Measurements from ENCODE around the gene KRT13. TPM values are rescaled to one million over a fixed set of nuclear protein-coding genes. Genes with fewer than 3 reads are reported as not detected.

KRT13 gene
- total and polyA plus RNA-seq, 2 experiments from 2014 or later, result not detected

DNA sequence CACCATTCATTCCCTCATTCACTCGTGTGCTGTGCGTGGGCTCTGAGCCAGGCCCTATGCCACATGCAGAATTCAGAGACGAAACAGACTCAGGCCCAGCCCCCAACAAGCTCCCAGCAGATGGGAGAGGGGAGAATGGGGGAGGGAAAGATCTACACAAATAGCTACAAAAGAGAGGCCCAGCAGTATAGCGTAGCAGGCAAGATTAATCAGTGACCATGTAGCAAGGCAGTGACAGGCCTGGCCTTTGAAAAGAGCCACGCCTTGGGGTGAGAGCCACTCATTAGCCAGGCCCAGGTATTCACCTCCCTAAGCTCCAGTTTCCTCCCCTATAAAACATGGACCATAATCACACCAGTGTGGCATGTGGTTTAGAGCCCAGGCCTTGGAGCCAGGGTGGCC lies 39.1 kb upstream of the KRT13 start:
- peak overlapping the region; percentile 89 for H2AFZ ChIP-seq
- no peaks in the 10 kb centered on the region for H3K9me2 ChIP-seq (ENCODE audit: insufficient read depth)
- H3K79me2 ChIP-seq (replicated peaks; ENCODE audit: insufficient read depth), result no peaks in the 10 kb centered on the region
- H3K4me3 ChIP-seq, result no peak overlapping the region
- Mint-ChIP-seq H3K9me3 (peaks cover 7% of the 10 kb centered on the region), H3K4me3 (no peak overlapping the region), H3K27ac (peak overlapping the region; percentile 56; the same call in 1 of the 2 replicates), H3K4me1 (peaks cover 32% of the 10 kb centered on the region), H3K27me3 (ENCODE audit: insufficient read depth, low read depth, poor library complexity) (peaks cover 22% of the 10 kb centered on the region), H3K36me3 (ENCODE audit: low read depth) (no peaks in the 10 kb centered on the region)
- no peak overlapping the region for H3K27ac ChIP-seq (ENCODE audit: low read depth)
- no peaks in the 10 kb centered on the region for H4K20me1 ChIP-seq (replicated peaks; ENCODE audit: insufficient read depth)
- H3K4me2 ChIP-seq, result 0 out of 2 replicates have a peak overlapping the region, but pooled peaks have one; percentile 26
- ATAC-seq (no peak; the same call in 2 of the 3 replicates), DNase-seq (ENCODE audit: low spot score) (no peak)
- TF ChIP-seq JUNB (IDR thresholded peaks at IDR 0.05; ENCODE audit: unreplicated experiment) (no peak), NANOG (IDR thresholded peaks at IDR 0.05; ENCODE audit: borderline replicate concordance) (no peak), POLR2AphosphoS5 (IDR thresholded peaks at IDR 0.05; ENCODE audit: low read depth) (no peak), ZNF114 (CRISPR knock-in tag; IDR thresholded peaks at IDR 0.05) (no peak), EZH2 (IDR thresholded peaks at IDR 0.05; ENCODE audit: low read depth, unreplicated experiment) (no peak), CREB1 (CRISPR knock-in tag; IDR thresholded peaks at IDR 0.05; ENCODE audit: low read depth) (no peak), STAT1 (IDR thresholded peaks at IDR 0.05; ENCODE audit: unreplicated experiment) (no peak), ZNF331 (CRISPR knock-in tag; IDR thresholded peaks at IDR 0.05; ENCODE audit: low read depth) (no peak), EZH2phosphoT487 (IDR thresholded peaks at IDR 0.05; ENCODE audit: unreplicated experiment) (no peak)
- TF ChIP-seq, protein P1, sequence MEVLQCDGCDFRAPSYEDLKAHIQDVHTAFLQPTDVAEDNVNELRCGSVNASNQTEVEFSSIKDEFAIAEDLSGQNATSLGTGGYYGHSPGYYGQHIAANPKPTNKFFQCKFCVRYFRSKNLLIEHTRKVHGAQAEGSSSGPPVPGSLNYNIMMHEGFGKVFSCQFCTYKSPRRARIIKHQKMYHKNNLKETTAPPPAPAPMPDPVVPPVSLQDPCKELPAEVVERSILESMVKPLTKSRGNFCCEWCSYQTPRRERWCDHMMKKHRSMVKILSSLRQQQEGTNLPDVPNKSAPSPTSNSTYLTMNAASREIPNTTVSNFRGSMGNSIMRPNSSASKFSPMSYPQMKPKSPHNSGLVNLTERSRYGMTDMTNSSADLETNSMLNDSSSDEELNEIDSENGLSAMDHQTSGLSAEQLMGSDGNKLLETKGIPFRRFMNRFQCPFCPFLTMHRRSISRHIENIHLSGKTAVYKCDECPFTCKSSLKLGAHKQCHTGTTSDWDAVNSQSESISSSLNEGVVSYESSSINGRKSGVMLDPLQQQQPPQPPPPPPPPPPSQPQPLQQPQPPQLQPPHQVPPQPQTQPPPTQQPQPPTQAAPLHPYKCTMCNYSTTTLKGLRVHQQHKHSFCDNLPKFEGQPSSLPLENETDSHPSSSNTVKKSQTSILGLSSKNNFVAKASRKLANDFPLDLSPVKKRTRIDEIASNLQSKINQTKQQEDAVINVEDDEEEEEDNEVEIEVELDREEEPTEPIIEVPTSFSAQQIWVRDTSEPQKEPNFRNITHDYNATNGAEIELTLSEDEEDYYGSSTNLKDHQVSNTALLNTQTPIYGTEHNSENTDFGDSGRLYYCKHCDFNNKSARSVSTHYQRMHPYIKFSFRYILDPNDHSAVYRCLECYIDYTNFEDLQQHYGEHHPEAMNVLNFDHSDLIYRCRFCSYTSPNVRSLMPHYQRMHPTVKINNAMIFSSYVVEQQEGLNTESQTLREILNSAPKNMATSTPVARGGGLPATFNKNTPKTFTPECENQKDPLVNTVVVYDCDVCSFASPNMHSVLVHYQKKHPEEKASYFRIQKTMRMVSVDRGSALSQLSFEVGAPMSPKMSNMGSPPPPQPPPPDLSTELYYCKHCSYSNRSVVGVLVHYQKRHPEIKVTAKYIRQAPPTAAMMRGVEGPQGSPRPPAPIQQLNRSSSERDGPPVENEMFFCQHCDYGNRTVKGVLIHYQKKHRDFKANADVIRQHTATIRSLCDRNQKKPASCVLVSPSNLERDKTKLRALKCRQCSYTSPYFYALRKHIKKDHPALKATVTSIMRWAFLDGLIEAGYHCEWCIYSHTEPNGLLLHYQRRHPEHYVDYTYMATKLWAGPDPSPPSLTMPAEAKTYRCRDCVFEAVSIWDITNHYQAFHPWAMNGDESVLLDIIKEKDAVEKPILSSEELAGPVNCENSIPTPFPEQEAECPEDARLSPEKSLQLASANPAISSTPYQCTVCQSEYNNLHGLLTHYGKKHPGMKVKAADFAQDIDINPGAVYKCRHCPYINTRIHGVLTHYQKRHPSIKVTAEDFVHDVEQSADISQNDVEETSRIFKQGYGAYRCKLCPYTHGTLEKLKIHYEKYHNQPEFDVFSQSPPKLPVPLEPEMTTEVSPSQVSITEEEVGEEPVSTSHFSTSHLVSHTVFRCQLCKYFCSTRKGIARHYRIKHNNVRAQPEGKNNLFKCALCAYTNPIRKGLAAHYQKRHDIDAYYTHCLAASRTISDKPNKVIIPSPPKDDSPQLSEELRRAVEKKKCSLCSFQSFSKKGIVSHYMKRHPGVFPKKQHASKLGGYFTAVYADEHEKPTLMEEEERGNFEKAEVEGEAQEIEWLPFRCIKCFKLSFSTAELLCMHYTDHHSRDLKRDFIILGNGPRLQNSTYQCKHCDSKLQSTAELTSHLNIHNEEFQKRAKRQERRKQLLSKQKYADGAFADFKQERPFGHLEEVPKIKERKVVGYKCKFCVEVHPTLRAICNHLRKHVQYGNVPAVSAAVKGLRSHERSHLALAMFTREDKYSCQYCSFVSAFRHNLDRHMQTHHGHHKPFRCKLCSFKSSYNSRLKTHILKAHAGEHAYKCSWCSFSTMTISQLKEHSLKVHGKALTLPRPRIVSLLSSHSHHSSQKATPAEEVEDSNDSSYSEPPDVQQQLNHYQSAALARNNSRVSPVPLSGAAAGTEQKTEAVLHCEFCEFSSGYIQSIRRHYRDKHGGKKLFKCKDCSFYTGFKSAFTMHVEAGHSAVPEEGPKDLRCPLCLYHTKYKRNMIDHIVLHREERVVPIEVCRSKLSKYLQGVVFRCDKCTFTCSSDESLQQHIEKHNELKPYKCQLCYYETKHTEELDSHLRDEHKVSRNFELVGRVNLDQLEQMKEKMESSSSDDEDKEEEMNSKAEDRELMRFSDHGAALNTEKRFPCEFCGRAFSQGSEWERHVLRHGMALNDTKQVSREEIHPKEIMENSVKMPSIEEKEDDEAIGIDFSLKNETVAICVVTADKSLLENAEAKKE (CRISPR knock-in tag; IDR thresholded peaks at IDR 0.05), result no peak
- TF ChIP-seq, protein P2, sequence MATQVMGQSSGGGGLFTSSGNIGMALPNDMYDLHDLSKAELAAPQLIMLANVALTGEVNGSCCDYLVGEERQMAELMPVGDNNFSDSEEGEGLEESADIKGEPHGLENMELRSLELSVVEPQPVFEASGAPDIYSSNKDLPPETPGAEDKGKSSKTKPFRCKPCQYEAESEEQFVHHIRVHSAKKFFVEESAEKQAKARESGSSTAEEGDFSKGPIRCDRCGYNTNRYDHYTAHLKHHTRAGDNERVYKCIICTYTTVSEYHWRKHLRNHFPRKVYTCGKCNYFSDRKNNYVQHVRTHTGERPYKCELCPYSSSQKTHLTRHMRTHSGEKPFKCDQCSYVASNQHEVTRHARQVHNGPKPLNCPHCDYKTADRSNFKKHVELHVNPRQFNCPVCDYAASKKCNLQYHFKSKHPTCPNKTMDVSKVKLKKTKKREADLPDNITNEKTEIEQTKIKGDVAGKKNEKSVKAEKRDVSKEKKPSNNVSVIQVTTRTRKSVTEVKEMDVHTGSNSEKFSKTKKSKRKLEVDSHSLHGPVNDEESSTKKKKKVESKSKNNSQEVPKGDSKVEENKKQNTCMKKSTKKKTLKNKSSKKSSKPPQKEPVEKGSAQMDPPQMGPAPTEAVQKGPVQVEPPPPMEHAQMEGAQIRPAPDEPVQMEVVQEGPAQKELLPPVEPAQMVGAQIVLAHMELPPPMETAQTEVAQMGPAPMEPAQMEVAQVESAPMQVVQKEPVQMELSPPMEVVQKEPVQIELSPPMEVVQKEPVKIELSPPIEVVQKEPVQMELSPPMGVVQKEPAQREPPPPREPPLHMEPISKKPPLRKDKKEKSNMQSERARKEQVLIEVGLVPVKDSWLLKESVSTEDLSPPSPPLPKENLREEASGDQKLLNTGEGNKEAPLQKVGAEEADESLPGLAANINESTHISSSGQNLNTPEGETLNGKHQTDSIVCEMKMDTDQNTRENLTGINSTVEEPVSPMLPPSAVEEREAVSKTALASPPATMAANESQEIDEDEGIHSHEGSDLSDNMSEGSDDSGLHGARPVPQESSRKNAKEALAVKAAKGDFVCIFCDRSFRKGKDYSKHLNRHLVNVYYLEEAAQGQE (IDR thresholded peaks at IDR 0.05; ENCODE audit: unreplicated experiment), result no peak
- TF ChIP-seq, protein P3, sequence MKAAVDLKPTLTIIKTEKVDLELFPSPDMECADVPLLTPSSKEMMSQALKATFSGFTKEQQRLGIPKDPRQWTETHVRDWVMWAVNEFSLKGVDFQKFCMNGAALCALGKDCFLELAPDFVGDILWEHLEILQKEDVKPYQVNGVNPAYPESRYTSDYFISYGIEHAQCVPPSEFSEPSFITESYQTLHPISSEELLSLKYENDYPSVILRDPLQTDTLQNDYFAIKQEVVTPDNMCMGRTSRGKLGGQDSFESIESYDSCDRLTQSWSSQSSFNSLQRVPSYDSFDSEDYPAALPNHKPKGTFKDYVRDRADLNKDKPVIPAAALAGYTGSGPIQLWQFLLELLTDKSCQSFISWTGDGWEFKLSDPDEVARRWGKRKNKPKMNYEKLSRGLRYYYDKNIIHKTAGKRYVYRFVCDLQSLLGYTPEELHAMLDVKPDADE (IDR thresholded peaks at IDR 0.05), result no peak
- TF ChIP-seq, protein P4, sequence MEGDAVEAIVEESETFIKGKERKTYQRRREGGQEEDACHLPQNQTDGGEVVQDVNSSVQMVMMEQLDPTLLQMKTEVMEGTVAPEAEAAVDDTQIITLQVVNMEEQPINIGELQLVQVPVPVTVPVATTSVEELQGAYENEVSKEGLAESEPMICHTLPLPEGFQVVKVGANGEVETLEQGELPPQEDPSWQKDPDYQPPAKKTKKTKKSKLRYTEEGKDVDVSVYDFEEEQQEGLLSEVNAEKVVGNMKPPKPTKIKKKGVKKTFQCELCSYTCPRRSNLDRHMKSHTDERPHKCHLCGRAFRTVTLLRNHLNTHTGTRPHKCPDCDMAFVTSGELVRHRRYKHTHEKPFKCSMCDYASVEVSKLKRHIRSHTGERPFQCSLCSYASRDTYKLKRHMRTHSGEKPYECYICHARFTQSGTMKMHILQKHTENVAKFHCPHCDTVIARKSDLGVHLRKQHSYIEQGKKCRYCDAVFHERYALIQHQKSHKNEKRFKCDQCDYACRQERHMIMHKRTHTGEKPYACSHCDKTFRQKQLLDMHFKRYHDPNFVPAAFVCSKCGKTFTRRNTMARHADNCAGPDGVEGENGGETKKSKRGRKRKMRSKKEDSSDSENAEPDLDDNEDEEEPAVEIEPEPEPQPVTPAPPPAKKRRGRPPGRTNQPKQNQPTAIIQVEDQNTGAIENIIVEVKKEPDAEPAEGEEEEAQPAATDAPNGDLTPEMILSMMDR (conservative IDR thresholded peaks at IDR 0.05; ENCODE audit: low read depth in 2 of 2), result no peak
- no peaks in the 10 kb centered on the region for H3F3A ChIP-seq (replicated peaks; ENCODE audit: low read depth)
- no peaks in the 10 kb centered on the region for H3K27me3 ChIP-seq (ENCODE audit: insufficient read depth)
- peaks cover 16% of the 10 kb centered on the region for H3K4me1 ChIP-seq (ENCODE audit: insufficient read depth)
- no peaks in the 10 kb centered on the region for H3K36me3 ChIP-seq (ENCODE audit: insufficient read depth)
